Kidney (tissue), 14 donors: ENCODE data around the gene ZNF326. TPM values are rescaled to one million over a fixed set of nuclear protein-coding genes. Genes with fewer than 3 reads are reported as not detected.
A peak's percentile ranks its signal among the peaks of the same experiment; 100 is the strongest.

Source experiments
- DNase-seq, 5 donors: peaks; one replicate each; pipeline ENCODE4 v3.0.0-alpha.2; 2013 to 2020
- FAIRE-seq: peaks from 2 replicates; lab custom pipeline; 2012; peaks lifted over from hg19 to GRCh38; lab: Jason Lieb, UNC
- H3K27ac ChIP-seq, 2 donors: one replicate each; pipeline ENCODE4 v1.7.0; 2013; ENCODE audit warnings: low read depth in 2 of 2, low read length in 2 of 2, inconsistent platforms in 1 of 2
- H3K27me3 ChIP-seq: one replicate; pipeline ENCODE4 v1.7.1; 2013; ENCODE audit warnings: low read length, inconsistent platforms; ENCODE audit not compliant: control insufficient read depth, insufficient read depth
- H3K36me3 ChIP-seq, 3 donors: one replicate each; pipeline versions ENCODE4 v1.7.0 to v1.7.1; 2013; ENCODE audit warnings: low read length in 3 of 3, control low read depth in 1 of 3, inconsistent platforms in 1 of 3; ENCODE audit not compliant: insufficient read depth in 3 of 3, control insufficient read depth in 2 of 3
- H3K4me1 ChIP-seq, 3 donors: one replicate each; pipeline versions ENCODE4 v1.7.0 to v1.7.1; 2013; ENCODE audit warnings: low read length in 3 of 3, inconsistent platforms in 1 of 3, low read depth in 1 of 3; ENCODE audit not compliant: control insufficient read depth in 2 of 3, insufficient read depth in 2 of 3
- H3K4me3 ChIP-seq, 3 donors: one replicate each; pipeline versions ENCODE4 v1.7.0 to v1.8.1; 2013; ENCODE audit warnings: low read length in 3 of 3, control low read depth in 1 of 3, inconsistent platforms in 1 of 3
- H3K9ac ChIP-seq, 3 donors: one replicate each; pipeline versions ENCODE4 v1.7.0 to v1.7.1; 2013; ENCODE audit warnings: low read length in 3 of 3, control low read depth in 1 of 3, inconsistent platforms in 1 of 3
- H3K9me3 ChIP-seq, 3 donors: one replicate each; pipeline versions ENCODE4 v1.7.0 to v1.7.1; 2013; ENCODE audit warnings: low read length in 3 of 3, control low read depth in 1 of 3, inconsistent platforms in 1 of 3; ENCODE audit not compliant: control insufficient read depth in 2 of 3, insufficient read depth in 1 of 3
- CTCF ChIP-seq: IDR thresholded peaks from 3 replicates; pipeline ENCODE4 v1.5.1; 2012; ENCODE audit warnings: mild to moderate bottlenecking, moderate library complexity, borderline replicate concordance; ENCODE audit not compliant: insufficient read depth; ENCODE audit errors: extremely low read depth
- intact Hi-C: fragments of 100-400 bp; cut with DNase I; formaldehyde crosslinking; loops from one replicate; pipeline ENCODE4 v1.11.1; 2022
- polyA plus RNA-seq: library from polyadenylated mRNA; stranded (reverse); fragments of 350-450 nt; fragmentation: Illumina TruSeq; extraction: RNeasy Lipid Tissue Mini Kit (QIAGEN cat#74804); gene quantifications from one replicate; pipeline ENCODE4 v1.2.3, GENCODE V29; 2014; ENCODE audit warnings: low read depth, low replicate concordance; ENCODE audit not compliant: insufficient read depth
- total RNA-seq: library from RNA; stranded (reverse); fragmentation: NEBNext Ultra II Directional; extraction: Animal tissue kit (Norgen Biotek cat#: 25700); gene quantifications from one replicate; pipeline ENCODE4 v1.2.1, GENCODE V29; 2021
- donor health status: control.
- donor health status: control.
- donor health status: control.
- donor health status: control.
- donor health status: control.
- donor health status: DM: yes; HTN: yes; CAD: no.
- donor health status: Normal renal cell carcinoma (clear cell type).

ZNF326 gene
- total and polyA plus RNA-seq, 2 donors from 2014 or later: 10.6 to 25.6 TPM

GRCh38 chr1:89953131-89953626 lies 41.7 kb upstream of the ZNF326 start:
- DNase-seq (peak; percentile 53 to 80 (median 74)), FAIRE-seq (no peak)
- no peak overlapping the region for H3K9ac ChIP-seq
- intact Hi-C loops: no loop called here
- no peak overlapping the region for H3K4me3 ChIP-seq
- peak; percentile 26 for TF ChIP-seq CTCF
- peaks cover 0 to 6% (median 0%) of the 10 kb centered on the region in 3 donors for H3K4me1 ChIP-seq
- H3K36me3 ChIP-seq: no peaks in the 10 kb centered on the region
- no peaks in the 10 kb centered on the region for H3K27me3 ChIP-seq
- no peak overlapping the region for H3K27ac ChIP-seq
- no peaks in the 10 kb centered on the region for H3K9me3 ChIP-seq

DNA sequence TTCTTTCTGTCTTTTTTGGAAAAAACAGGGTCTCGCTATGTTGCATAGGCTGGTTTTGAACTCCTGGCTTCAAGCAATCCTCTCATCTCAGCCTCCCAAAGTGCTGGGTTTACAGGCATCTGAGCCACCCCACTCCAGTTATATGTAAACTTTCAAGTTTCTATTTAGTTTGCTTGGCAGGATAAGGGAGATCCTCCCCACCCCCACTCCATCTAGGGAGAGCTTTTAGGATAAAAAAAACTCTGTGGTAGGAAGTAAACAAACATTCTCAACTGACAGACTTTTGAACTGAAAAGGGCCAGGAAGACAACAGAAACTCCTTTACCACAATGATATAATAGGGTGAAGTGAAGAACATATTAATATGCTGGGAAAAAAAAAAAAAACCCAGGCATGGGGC lies 41.0 kb upstream of the ZNF326 start:
- Histone ChIP-seq H3K27ac (no peak overlapping the region), H3K27me3 (no peaks in the 10 kb centered on the region), H3K9ac (no peak overlapping the region), H3K9me3 (no peaks in the 10 kb centered on the region), H3K4me1 (peaks cover 0 to 6% (median 0%) of the 10 kb centered on the region in 3 donors), H3K4me3 (no peak overlapping the region), H3K36me3 (no peaks in the 10 kb centered on the region)
- intact Hi-C loops: no loop called here
- TF ChIP-seq CTCF: no peak
- DNase-seq (no peak), FAIRE-seq (no peak)

- no peaks in the 10 kb centered on the region for H3K9me3 ChIP-seq
- no peaks in the 10 kb centered on the region for H3K27me3 ChIP-seq
- H3K36me3 ChIP-seq: no peaks in the 10 kb centered on the region
- TF ChIP-seq CTCF: no peak
- no peak for DNase-seq
- H3K27ac ChIP-seq: no peak overlapping the region
- no peak overlapping the region for H3K9ac ChIP-seq
- no peak overlapping the region for H3K4me3 ChIP-seq
- H3K4me1 ChIP-seq: peaks cover 0 to 6% (median 0%) of the 10 kb centered on the region in 3 donors
- FAIRE-seq: no peak
- intact Hi-C loops: no loop called here
Measured at GRCh38 chr1:89954401-89954800, 40.5 kb upstream of the ZNF326 start.
